Aorta (tissue), 5 donors: ENCODE measurements around the gene BMF. TPM values are rescaled to one million over a fixed set of nuclear protein-coding genes. Genes with fewer than 3 reads are reported as not detected.

Experiments
- ATAC-seq: fragments of 200-7000 bp; cut with Tn5 transposase; one replicate; pipeline ENCODE4 v1.9.1; 2022; ENCODE audit warnings: moderate library complexity; ENCODE audit not compliant: low FRiP score
- DNase-seq, 2 donors: peaks; one replicate each; pipeline ENCODE4 v3.0.0-alpha.2; 2020
- H3K27ac ChIP-seq, 2 donors: one replicate each; pipeline ENCODE4 v1.5.1; 2013; ENCODE audit warnings: low read length in 2 of 2, mild to moderate bottlenecking in 2 of 2, moderate library complexity in 2 of 2, control low read depth in 1 of 2, inconsistent platforms in 1 of 2, low read depth in 1 of 2
- H3K27me3 ChIP-seq, 2 donors: one replicate each; pipeline ENCODE4 v1.6.1; 2013; ENCODE audit warnings: control low read depth in 1 of 2, low read length in 1 of 2, mild to moderate bottlenecking in 1 of 2, moderate library complexity in 1 of 2; ENCODE audit not compliant: insufficient read depth in 2 of 2, control insufficient read depth in 1 of 2
- H3K36me3 ChIP-seq, 2 donors: one replicate each; pipeline ENCODE4 v1.6.1; 2013; ENCODE audit warnings: control low read depth in 1 of 2, low read length in 1 of 2, mild to moderate bottlenecking in 1 of 2; ENCODE audit not compliant: insufficient read depth in 2 of 2, control insufficient read depth in 1 of 2
- H3K4me1 ChIP-seq, 2 donors: one replicate each; pipeline ENCODE4 v1.6.1; 2013; ENCODE audit warnings: low read length in 2 of 2, control low read depth in 1 of 2, mild to moderate bottlenecking in 1 of 2, moderate library complexity in 1 of 2; ENCODE audit not compliant: insufficient read depth in 2 of 2, control insufficient read depth in 1 of 2
- H3K4me3 ChIP-seq, 2 donors: one replicate each; pipeline ENCODE4 v1.5.1; 2013; ENCODE audit warnings: low read length in 2 of 2, control low read depth in 1 of 2, mild to moderate bottlenecking in 1 of 2
- H3K9me3 ChIP-seq: one replicate; pipeline ENCODE4 v1.6.1; 2013; ENCODE audit warnings: mild to moderate bottlenecking, low read length; ENCODE audit not compliant: control insufficient read depth
- WGBS, 2 donors: extraction: QIAGEN DNeasy Blood & Tissue Kit; methylation state at CpG; one replicate each; pipeline ENCODE4 v1.1.7; 2013; 5-methylcytosine and 5-hydroxymethylcytosine counted together
- intact Hi-C, 2 donors: fragments of 100-400 bp; cut with DNase I; formaldehyde crosslinking; loops; one replicate each; pipeline versions ENCODE4 v1.14.2 to v1.15.0; 2022
- polyA plus RNA-seq, 2 donors: library from polyadenylated mRNA; stranded (reverse); fragments of 200-250 nt; gene quantifications; one replicate each; pipeline ENCODE4 v1.2.3, GENCODE V29; 2013
- total RNA-seq, 2 donors: library from RNA; stranded (reverse); fragmentation: NEBNext Ultra II Directional; extraction: Animal tissue kit (Norgen Biotek cat#: 25700); gene quantifications; one replicate each; pipeline ENCODE4 v1.2.1, GENCODE V29; 2021
- donor health status: healthy with polysubstance abuse.
- donor health status: Bipolar disorder and iron deficiency.
- donor health status: DM: no; HTN: no; CAD: no.
- donor health status: DM: no; HTN: no; CAD: no.
- donor health status: DM: yes; HTN: yes; CAD: no.

Gene BMF
- total and polyA plus RNA-seq, 4 donors: 4.3 to 17.3 (median 5.8) TPM

DNA sequence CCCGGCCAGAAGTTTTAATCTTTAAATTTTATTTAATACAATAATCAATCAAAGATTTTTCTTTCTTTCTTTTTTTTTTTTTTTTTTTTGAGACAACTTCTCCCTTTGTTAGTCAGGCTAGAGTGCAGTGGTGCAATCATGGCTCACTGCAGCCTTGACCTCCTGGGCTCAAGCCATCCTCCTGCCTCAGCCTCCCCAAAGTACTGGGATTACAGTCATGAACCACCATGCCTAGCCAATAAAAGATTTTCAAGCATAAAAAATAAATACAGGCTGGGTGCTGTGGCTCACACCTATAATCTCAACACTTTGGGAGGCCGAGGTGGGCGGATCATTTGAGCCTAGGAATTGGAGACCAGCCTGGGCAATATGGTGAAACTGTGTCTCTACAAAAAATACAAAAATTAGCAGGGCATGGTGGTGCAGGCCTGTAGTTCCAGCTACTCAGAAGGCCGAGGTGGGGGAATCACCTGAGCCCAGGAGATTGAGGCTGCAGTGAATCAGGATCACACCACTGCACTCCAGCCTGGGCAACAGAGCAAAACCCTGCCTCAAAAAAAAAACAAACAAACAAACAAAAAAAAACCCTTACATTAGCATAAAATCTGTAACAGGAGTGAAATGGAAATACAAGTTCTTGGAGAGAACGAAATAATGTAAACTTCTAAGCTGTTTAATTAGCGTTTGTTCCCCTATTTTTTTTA lies 40.6 kb downstream of the BMF start:
- 79 to 82% methylated on average over 6 of the region's 6 CpGs for WGBS, 2 donors
- no peaks in the 10 kb centered on the region for H3K9me3 ChIP-seq
- DNase-seq (no peak), ATAC-seq (no peak)
- no peaks in the 10 kb centered on the region for H3K27me3 ChIP-seq
- H3K4me1 ChIP-seq: peaks cover 0 to 4% of the 10 kb centered on the region in 2 donors
- H3K27ac ChIP-seq: no peak overlapping the region
- intact Hi-C loops: no loop called here
- H3K36me3 ChIP-seq: no peaks in the 10 kb centered on the region
- no peak overlapping the region for H3K4me3 ChIP-seq

- Histone ChIP-seq H3K36me3 (no peaks in the 10 kb centered on the region), H3K4me3 (no peak overlapping the region), H3K9me3 (no peaks in the 10 kb centered on the region), H3K4me1 (peaks cover 0 to 4% of the 10 kb centered on the region in 2 donors), H3K27me3 (no peaks in the 10 kb centered on the region), H3K27ac (no peak overlapping the region)
- intact Hi-C loops: no loop called here
- ATAC-seq: no peak
- DNase-seq: no peak
- WGBS, 2 donors: 87% methylated on average over 5 of the region's 5 CpGs
Observed at GRCh38 chr15:40066589-40066988, 42.1 kb downstream of the BMF start.

DNA sequence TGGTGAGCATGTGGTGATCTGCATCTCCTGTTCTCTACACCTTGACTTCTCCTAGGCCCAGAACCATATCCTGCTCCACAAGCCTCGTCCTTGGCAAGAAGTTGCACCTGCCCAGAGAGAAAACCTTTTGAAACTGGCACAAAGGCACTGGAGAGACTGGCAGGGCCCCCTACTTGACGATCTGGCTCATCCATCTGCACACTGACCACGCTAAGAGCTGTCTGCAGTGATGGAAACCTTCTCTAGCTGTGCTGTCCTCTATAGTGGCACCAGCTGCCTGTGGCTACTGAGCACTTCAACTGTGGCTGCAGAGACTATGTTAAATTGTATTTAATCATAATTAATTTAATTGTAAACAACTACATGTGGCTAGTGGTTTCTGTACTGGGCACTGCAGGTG lies 43.5 kb downstream of the BMF start:
- Histone ChIP-seq H3K27me3 (no peaks in the 10 kb centered on the region), H3K36me3 (no peaks in the 10 kb centered on the region), H3K9me3 (no peaks in the 10 kb centered on the region), H3K4me1 (peaks cover 0 to 4% of the 10 kb centered on the region in 2 donors), H3K4me3 (no peak overlapping the region), H3K27ac (no peak overlapping the region)
- ATAC-seq (no peak), DNase-seq (no peak)
- intact Hi-C loops: no loop called here
- WGBS, 2 donors: 93% methylated on average over 3 of the region's 3 CpGs

DNA sequence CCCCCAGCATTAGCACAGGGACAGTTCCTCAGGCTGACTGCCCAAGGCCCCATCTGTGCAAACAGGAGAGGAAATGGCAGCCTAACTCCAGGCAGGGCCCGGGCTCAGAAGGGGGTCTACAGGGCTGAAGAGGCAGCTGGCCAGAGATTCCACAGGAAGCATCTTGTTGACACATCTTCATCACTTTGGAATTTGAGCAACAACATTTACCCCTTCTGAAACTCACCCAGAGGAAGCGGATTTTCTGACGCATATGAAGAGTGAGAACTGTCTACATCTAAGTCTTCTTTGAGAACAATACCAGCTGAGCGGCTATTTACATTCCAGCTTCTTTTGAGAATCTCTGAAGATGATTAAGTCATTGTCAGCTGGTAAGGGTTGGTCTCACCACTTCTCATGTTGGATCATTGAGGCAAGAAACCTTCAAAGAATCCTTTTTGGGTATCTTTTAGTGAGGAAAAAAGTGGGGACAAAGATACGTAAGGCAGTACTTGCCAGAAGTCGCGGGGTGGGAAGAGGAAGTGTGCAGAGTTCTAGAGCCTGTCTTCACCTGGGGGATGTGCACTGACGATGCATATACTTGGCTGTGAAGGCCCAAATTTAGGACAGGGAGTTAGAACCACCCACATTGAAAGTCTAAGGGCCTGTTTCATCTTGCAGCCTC lies 44.3 kb downstream of the BMF start:
- Histone ChIP-seq H3K4me3 (no peak overlapping the region), H3K36me3 (no peaks in the 10 kb centered on the region), H3K4me1 (no peaks in the 10 kb centered on the region), H3K27me3 (no peaks in the 10 kb centered on the region), H3K27ac (no peak overlapping the region), H3K9me3 (no peaks in the 10 kb centered on the region)
- DNase-seq (no peak), ATAC-seq (no peak)
- intact Hi-C loops: no loop called here
- 93 to 94% methylated on average over 8 of the region's 8 CpGs for WGBS, 2 donors

DNA sequence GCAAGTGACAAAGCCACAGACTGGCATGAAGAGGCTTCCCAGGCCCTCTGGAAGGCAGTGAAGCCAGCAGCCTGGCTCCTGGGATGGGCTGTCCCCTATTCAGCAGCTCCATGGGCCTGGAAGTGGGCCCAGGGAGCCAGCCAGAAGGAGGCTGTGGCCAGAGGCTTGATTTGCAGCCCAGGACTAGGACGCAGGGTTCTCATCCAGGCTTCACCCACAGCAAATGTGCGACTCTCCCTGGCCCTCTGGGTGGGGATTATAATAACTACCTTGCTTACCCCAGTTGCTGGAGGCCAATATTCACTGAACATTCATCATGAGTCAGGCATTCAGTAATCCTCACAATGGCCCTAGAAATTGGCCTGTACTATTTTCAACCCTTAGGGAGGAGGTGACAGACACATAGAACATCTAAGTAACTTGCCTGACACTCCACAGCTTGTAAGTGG lies 45.1 kb downstream of the BMF start:
- intact Hi-C loops: no loop called here
- no peaks in the 10 kb centered on the region for H3K9me3 ChIP-seq
- no peaks in the 10 kb centered on the region for H3K36me3 ChIP-seq
- no peaks in the 10 kb centered on the region for H3K4me1 ChIP-seq
- H3K4me3 ChIP-seq: no peak overlapping the region
- 16 to 23% methylated on average over 2 of the region's 2 CpGs for WGBS, 2 donors
- no peaks in the 10 kb centered on the region for H3K27me3 ChIP-seq
- ATAC-seq: peak; percentile 70
- no peak overlapping the region for H3K27ac ChIP-seq
- DNase-seq: peak in 1 of 2 donors; percentile 75

- H3K27me3 ChIP-seq: no peaks in the 10 kb centered on the region
- ATAC-seq: peak; percentile 39
- H3K36me3 ChIP-seq: no peaks in the 10 kb centered on the region
- no peaks in the 10 kb centered on the region for H3K4me1 ChIP-seq
- no peak overlapping the region for H3K27ac ChIP-seq
- no peaks in the 10 kb centered on the region for H3K9me3 ChIP-seq
- WGBS, 2 donors: 53 to 76% methylated on average over 10 of the region's 10 CpGs
- no peak overlapping the region for H3K4me3 ChIP-seq
- no peak for DNase-seq
- intact Hi-C loops: no loop called here
Observed at GRCh38 chr15:40062816-40063562, 45.7 kb downstream of the BMF start.

DNA sequence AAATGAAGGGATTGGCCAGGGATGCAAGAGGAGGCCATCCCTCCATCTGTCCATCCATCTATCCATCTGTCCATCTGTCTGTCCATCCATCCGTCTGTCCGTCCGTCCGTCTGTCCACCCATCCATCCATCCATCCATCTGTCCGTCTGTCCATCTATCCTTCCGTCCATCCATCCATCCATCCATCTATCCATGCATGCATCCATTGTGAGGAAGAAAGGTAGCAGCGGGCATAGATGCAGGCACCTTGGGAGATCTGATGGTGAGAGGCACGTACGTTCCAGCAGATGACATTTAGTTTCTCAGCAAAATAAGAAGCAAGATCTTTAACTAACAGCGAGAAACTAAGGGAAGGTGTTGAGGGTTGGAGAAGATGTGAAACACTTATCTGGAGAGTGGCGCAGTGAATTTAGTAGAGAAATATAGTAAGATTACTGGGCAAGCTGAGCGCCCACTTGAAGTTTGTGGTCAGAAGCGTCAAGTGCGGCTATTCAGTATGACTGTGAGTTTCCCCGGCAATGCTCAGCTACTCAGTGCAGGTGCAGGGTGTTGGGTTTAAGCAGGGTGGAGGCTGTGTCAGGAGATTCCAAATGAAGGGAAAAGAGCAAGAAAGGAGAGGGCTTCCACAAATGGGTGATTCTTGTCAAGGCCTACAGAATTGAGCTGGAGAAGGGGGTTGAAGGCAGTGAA lies 47.3 kb downstream of the BMF start:
- intact Hi-C loops: no loop called here
- H3K27me3 ChIP-seq: no peaks in the 10 kb centered on the region
- no peaks in the 10 kb centered on the region for H3K36me3 ChIP-seq
- no peak overlapping the region for H3K27ac ChIP-seq
- H3K9me3 ChIP-seq: no peaks in the 10 kb centered on the region
- H3K4me3 ChIP-seq: no peak overlapping the region
- no peaks in the 10 kb centered on the region for H3K4me1 ChIP-seq
- ATAC-seq (no peak), DNase-seq (no peak)
- 95 to 98% methylated on average over 15 of the region's 15 CpGs for WGBS, 2 donors

GRCh38 chr15:40060236-40060961 lies 48.3 kb downstream of the BMF start:
- DNase-seq (no peak), ATAC-seq (no peak)
- intact Hi-C loops: no loop called here
- Histone ChIP-seq H3K4me1 (no peaks in the 10 kb centered on the region), H3K9me3 (no peaks in the 10 kb centered on the region), H3K27ac (no peak overlapping the region), H3K4me3 (no peak overlapping the region), H3K36me3 (no peaks in the 10 kb centered on the region), H3K27me3 (no peaks in the 10 kb centered on the region)
- 94 to 97% methylated on average over 10 of the region's 10 CpGs for WGBS, 2 donors
